Activated CD4-positive, alpha-beta T cell treated with anti-CD3 and anti-CD28 coated beads for 1 hour (primary cell): ENCODE data around the gene PHLDA2.

ENCODE experiments used
- DNase-seq: peaks from one replicate; pipeline ENCODE4 v3.0.0-alpha.2; 2020

PHLDA2 gene

DNA sequence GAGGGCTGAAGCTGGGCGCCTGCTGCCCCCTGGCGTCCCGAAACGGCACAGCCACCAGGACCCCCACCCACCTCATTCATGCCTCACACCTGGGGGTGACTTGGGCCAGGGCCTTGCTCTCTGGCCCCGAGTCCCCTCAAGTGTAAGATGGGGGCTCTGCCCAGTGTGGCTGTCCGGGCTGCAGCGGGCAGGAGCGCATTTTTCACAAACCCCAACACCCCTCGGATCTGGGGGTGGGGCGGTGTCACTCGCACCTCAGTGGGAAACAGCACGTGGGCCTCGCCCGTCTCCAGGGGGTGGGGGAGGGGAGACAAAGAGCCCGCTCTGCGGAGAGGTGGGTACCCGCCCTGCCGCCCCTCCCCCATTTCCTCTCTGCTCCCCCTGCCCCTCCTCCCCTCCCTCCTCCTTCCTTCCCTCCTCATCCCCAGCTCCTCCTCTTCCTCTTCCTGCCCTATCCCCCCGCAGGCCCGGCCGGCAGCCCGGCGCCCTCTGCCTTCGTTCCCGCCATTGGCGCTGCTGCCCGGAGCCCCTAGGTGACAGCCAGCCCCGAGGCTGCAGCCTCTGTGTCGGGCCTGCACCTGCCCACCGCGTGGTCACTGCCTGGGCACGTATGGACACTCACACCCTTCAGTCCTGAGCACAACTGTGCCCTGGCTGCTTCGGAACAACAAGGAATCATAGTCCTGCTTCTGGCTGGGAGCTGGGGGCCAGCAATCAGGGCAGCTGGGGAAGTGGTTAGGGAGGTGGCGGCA is 36.8 kb downstream of the PHLDA2 start:
- DNase-seq: peak; percentile 41

DNA sequence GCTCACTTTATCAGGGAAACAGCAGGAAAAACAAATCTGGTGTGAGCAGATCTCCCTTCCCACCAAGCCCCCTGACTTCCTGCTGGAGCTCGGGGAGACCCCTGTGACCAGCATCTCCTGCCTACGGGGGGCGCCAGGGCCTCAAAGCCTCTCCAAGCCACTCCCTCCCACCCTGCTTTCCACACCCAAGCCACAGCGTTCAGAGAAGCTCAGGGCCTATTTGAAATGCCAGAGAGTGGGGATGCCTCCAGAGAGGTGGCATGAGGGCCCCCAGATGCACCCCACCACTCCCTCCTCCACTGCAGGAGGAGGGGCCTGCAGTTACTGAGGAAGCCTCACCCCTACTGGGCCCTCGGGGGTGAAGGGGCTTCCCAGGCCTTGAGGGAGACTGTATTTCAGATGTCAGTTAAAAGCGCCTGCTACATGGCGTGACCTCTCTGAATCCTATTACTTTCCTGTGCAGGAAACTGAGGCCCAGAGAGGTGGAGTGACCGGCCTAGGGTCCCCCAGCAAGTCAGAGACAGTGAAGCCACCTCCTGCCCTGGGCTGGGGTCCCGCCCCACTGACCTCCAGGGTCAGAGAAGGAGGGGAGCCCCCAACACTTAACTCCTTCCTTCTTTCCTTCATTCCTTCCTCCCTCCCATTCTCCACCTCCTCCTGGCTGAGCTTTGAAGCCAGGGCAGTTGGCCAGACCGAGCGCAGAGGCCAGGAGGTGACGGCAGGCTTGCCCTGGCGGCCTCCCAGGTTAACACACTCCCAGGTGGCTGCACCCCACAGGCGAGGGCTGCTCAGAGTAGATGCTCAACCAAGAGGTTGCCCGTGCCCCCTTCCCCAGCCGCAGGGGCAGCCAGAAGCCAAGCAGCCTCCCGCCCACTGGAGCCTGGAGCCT is 37.6 kb downstream of the PHLDA2 start:
- no peak for DNase-seq

DNA sequence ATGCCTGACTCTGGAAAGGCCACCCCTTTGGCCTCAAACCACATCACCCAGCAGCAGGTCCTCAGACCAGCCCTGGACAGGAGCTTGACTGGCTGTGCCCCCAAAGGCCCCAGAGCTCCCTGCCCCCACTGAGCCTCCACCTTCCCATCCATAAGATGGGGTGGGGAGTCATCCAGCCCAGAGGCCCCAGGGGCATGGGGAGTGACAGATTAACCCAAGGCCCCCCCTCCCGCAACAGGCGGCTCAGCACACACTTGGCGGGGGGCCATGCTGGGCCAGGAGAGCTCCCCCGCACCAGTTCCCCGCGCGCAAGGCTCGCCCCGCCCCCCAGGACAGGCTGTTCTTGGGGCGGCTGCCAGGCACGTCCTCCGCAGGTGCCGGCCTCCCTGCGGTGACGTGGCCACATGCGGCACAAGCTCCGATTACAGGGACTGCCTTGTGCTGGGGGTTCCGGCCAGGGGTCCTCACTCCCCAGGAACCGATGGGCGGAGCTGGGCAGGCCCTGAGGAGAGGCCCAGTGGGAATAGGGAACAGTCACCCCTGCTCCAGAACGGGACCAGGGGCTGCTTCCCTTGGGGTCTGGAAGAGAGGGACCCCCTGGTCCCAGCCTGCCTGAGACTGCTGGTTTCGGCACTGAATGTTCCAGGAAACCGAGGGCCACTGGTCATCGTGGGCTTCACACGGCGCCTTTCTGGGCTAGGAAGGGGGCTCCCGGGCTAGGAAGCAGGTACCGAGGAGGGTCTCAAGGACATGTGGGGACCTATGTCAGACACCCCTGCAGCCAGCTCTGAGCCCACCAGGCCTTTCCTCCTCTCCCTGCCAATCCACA is 38.5 kb downstream of the PHLDA2 start:
- no peak for DNase-seq

DNA sequence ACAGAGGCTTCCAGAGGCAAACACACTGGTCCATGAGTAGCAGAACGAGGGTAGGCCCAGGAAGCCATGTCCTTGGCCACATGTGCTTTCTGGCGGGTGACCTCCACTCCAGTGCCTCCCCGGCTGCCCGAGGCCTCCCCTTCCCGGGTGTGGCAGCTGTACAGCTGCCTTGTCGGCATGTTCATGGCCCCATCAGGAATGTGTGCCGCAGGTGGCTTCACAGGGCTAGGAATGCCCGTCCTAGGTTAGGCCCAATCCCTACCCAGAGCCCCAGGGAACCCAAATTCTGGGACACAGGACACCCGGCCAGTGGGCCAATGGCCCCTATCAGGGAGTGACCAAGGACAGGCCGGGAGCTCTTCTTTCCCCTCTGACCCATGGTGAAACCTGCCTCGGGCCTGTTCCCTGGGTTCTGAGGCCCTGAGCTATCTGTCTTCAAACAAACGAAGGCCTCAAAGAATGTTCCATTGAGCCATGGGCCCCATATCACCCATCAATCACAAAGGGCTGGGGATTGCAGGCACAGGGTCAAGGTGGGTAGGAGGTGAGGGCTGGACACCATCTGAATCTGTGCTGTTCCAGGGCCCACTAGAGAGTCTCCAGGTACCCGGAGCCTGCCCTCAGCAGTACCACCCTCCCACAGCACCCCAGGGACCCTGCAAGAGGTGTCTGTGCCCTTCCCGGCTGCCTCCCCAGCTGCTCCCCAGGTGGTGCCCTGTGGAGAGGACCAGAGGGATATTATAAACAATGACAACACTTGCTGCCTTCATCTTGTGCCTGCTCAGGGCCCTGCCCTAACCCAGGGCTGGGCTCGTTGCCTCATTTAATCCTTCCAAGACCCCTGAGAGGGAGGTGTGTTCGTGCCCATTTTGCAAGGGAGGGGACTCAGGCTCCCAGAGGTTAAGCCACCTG is 39.6 kb downstream of the PHLDA2 start:
- DNase-seq: no peak

DNA sequence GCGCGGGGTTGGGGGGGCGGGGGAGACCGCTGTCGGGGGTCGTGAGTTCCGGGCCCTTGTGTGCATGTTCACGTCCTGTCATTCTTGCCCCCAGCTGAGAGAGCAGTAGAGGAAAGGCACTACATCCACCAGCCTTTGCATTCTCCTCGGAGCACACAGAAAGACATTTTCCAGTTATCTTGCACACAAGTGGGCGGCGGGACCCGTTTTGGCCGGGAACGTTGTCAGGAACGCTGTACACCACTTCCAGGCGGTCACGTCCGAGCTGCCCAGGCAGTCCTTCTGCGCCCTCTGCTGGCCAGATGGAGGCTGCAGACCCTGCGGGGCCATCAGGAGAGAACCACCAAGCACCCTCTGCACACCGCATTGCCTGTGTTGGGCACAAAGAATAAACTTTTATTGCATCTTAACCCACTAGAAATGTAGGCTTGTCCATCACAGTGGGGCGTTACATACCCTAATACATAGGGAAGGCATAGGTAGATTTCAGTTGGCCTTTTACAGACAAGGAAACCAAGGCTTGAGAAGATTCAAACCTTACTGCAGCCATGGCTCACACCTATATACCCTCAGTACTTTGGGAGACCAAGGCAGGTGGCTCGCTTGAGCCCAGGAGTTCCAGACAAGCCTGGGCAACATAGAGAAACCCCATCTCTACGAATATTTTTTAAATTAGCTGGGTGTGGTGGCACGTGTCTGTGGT is 40.8 kb downstream of the PHLDA2 start:
- DNase-seq: peak; percentile 74

DNA sequence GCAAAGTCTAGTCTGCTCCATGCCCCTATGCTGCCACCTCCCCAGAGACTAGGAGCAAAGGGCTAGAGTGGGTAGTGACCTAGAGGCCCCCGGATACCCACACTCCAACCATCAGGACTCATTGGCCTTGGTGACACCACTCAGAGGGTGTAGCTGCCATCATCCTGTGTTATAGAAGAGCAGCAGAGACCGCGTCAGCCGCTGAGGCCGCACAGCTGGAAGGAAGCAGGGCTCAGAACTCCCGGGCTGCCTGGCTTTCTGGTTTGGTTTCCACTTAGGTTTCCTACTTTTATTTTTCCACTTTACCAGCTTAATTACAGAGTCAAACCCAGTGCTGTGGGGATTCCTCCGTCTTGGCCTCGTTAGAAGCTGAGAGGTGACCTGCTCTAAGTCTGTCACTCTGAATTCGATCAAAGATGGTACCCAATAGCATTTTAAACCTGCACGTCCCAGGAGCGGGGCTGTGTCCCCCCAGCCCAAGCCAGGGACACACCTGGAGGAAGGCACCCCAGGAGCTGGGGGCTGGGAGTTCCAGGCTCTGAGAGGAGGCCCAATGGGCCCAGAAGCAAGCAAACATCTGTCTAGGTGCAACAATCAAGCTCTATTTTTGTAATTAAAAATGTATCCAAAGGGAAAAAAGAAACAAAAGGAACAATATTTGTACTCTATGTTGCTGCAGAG is 41.6 kb downstream of the PHLDA2 start:
- no peak for DNase-seq

DNA sequence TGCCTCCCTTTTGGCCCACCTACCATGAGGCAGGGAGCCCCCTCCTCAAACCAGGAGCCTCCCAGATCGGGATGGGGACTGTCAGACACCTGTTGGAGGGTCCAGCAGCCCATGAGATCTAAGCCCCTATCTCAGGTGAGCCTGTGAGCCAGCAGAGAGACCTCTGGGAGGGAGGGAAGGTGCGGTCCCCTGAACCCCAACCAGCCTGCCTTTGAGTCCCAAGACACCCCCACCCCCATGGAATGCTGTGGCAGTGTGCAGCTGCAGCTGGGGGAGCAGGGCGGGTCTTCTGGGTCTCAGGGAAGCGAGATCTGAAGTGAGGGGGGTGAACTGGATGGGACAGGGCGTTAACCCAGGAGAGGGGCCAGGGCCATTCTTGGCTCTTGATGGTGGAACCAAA is 42.3 kb downstream of the PHLDA2 start:
- no peak for DNase-seq

DNA sequence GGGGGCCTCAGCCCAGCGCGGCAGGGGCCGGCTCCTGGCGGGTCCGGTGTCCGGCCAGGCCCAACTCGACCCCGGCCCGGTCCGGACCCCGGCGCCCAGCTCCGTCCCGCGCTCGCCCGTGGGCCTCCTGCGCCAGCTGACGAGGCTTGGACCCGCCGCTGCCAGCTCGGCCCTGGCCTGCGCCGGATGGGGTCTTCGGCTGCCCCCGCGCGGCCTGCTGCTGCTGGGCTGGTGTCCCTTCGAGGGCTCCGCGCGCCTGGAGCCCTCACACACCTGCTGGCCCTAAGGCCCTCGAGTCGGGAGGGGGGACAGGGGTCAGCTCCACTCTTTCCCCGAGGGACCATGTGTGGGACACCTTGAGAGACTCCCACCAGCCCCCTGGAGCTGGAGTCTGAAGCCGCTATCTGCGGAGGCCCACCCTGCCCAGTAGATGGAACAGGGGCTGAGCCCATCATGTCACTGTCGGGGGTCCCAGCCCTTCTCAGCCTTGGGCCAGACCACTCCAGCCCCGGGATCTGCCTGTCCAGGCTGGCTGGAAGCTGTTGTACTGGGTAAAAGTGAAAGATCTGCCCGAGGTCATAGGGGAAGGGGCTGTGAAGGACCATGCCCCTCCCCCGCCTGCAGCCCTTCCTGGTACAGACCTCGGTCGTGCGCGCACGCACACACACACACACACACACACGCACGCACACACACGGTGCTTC is 42.9 kb downstream of the PHLDA2 start:
- no peak for DNase-seq

DNA sequence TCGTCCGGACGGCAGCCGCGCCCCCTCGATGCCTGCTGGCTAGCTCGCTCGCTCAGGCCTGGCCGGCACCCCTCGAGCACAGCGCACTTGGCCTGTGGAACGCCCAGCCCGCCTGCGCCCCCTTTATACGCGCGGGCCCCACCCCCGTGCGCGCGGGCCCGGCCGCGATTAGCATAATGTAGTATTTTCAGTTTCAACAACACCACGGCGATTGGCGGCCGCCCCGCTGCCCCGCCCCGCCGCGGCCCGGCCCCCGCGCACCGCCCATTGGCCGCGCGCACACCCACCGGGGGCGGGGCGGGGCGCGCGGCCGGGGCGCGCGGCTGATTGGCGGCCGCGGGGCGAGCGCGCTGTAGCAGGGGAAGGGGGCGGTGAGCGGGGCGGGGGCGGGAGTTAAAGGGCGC is 43.5 kb downstream of the PHLDA2 start, which contains the start of gene CDKN1C:
Gene CDKN1C (minus strand): TSS at position 98 of the 404 bp plus-strand sequence. CDS start 319 bp downstream, outside the sequence.
- DNase-seq: peak; percentile 75

DNA sequence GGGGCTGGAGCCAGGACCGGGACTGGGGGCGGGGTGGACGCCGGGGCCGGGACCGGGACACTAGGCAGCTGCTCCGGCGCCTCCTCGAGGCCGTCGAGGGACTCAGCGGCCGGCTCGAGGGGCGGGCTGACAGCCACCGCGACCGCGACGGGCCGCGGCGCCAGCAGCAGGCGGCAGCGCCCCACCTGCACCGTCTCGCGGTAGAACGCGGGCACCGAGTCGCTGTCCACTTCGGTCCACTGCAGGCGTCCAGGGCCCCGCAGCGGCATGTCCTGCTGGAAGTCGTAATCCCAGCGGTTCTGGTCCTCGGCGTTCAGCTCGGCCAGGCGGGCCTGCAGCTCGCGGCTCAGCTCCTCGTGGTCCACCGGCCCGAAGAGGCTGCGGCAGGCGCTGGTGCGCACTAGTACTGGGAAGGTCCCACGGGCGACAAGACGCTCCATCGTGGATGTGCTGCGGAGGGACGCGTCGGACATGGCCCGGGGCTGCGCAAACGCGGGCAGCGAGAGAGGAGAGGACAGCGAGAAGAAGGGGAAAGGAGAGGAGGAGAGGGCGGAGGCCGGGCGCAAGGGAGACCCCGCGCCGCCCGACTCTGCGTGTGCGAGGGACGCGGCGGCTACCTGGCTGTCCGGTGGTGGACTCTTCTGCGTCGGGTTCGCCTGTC is 44.1 kb downstream of the PHLDA2 start:
- no peak for DNase-seq

DNA sequence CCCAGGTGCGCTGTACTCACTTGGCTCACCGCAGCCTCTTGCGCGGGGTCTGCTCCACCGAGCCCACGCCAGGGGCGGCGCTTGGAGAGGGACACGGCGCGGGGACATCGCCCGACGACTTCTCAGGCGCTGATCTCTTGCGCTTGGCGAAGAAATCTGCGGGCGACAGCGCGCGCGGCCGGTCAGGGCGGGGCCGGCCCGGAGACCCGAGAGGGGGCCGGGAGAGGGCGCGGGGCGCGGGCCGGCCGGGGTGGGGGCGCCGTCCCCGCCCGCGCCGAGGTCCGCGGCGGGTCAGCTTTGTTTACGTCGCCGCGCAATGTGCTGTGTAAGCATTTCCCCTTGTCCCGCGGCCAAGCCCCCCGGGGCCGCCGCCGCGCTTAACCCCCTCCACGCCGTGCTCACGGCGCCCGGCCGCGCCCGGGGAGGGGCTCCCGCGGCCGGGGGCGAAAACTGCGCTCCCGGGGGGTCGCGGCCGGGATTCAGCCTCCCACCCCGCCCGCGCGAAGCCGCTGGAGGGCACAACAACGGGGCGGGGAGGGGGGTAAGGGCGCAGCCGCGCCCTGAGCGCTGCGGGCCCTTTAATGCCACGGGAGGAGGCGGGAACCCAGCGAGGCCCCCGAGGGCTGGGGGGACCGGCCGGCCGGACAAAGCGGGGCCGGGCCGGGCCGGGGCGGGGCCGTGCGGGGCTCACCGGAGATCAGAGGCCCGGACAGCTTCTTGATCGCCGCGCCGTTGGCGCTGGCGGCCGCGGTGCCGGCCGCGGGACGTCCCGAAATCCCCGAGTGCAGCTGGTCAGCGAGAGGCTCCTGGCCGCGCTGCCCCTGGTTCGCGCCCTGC is 45.0 kb downstream of the PHLDA2 start:
- no peak for DNase-seq

DNA sequence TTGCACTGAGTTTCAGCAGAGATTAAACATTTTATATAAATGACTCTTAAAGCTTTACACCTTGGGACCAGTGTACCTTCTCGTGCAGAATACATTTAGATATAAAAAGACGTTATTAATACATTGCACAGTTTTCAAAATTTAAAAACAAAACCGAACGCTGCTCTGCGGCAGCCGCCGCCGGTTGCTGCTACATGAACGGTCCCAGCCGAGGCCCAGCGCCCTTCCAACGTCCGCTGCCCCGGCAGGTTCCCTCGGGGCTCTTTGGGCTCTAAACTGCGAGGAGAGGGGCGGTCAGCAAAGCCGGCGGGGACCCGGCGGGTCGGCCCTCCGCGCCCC is 45.6 kb downstream of the PHLDA2 start:
- no peak for DNase-seq

DNA sequence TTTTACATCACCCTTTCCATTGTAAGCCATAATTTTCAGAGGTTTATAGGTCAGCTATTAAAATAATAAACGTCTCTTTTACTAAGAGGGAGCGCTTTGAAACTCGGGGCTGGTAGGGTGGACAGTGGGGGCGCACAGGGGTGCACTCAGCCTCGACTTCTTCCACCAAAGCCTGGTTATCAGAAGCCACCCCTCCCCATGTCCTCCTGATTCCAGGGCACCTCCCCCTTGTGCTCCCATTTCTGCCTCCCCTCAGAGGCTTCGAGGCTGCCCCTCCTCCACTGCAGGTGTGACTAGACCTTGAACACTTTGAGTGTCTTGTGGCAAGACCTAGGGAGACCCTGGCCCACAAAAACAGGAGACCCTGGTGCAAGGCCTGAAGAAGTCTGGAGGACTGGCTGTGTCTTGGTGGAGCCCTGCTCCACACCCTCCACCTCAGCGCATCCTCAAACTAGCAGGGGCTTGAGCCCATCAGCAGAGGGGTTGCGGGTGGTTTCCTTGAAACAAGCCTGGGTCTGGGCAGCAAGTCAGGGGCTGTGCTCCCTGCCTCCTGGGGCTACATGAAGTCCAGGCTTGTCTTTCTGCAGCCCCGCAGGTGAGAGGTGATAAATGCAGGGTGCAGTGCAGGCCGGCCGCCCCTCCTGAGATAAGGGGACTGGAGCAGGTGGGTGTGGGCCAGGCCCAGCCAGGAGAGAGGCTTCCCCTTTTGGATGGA is 46.7 kb downstream of the PHLDA2 start:
- no peak for DNase-seq

DNA sequence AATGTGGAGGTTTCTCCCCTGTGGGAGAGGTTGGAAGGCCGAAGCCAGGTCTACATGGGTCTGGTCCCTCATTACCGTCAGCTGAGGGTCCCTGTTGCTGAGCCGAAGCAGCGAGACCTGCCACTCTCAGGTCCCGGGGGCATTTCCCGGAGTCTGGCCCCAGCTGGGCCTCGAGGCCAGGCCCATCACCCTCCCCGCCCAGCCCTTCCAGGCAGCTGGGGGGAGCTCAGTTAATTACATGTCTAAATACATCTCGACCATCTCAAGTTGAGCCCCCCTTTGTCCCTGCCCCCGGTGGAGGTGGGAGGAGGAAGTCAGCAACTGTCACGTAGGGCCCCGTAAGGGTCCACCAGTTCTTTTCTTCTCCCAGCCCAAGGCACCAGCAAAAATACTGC is 47.2 kb downstream of the PHLDA2 start:
- no peak for DNase-seq

DNA sequence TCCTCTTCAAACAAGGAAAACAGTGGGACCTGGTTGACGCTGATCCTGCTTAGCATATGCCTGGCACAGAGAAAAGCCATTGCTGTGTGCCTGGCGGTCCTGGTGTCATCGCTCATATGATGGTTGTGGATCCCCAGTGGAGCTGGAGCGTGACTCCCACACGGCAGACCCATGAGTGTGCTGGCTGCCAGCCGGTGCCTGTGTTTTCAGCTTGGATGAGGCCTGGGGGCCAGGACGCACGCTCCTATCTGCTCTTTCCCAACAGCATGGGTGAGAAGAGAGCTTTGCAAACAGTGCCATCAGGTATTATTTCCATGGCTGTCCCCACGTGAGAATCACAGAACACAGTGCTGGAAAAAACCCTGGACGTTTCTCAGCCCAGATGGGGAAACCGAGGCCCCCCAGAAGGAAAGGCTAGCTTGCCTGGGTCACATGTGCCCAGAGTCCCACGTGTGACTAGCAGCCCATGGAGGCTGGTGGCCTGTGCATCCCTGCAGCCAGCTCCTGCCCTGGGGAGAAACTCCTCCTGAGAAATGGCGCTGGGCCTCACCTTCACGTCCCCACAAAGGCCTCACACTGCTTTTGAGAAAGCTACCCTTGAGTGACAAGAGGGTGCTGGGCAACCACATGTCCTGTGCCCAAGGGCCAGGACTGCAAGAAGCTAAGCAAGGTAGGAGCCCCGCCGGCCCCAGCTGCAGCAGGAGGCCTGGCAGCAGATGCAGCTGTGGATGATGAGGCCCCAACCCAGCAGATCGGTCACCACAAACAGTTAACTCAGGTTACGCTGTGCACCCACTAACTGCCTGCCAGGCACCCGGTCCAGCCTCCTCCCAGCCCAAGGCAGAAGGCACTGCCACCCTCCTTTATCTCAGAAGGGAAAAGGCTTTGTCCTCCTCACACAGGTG is 47.9 kb downstream of the PHLDA2 start:
- no peak for DNase-seq

DNA sequence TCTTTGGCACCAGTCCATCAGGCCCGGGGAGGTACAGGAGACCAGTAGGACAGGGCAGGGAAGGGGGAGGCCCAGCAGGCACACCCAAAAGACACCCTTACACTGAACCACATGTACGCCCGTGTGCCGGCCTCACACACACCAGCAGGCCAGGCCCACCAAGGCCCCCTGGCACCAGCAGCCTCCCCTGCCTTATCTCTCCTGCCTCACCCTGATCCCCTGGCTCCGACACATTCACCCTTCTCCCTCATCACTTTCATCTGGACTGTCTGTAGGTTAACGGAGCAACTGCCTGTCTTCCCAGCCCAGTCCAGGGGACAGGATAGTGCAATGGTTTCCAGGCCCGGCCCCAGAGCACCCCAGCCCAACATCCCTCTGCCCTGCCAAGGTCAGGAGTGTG is 48.6 kb downstream of the PHLDA2 start:
- no peak for DNase-seq

DNA sequence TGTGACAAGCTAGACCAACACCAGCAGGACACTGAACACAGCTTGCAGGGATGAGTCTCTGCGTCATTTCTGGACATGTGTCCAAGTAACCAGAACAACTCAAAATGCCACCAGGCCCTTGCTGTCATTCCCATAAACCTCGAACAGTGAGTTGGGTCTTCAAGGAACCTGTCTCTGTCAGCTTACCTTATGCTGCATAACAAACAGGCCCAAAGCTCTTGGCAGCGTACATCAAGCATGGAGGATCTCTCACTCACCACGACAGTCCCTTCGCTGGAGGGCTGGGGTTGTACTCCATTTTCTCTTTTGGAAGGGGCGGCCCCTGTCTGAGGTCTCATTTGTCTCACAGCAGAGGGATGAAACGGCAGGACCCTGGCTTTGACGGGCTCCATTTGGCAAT is 50.4 kb downstream of the PHLDA2 start:
- no peak for DNase-seq
